Osteoblast (primary cell): Measurements from ENCODE around the gene CHP1. TPM values are rescaled to one million over a fixed set of nuclear protein-coding genes. Genes with fewer than 3 reads are reported as not detected.
"Not testable (repeated sequence)": the region's sequence is repeated elsewhere in the genome, so short reads cannot be mapped to it uniquely, and the experiment has no call there.

ENCODE experiments used
- DNase-seq: peaks from one replicate; pipeline ENCODE4 v3.0.0; 2011; ENCODE audit warnings: low spot score, mixed read lengths; ENCODE audit not compliant: insufficient read length; ENCODE audit errors: missing footprints
- H2AFZ ChIP-seq: 2 replicates; pipeline ENCODE4 v1.6.0; 2011; ENCODE audit warnings: mild to moderate bottlenecking, low read length
- H3K27ac ChIP-seq: 2 replicates; pipeline ENCODE4 v1.5.1; 2011; ENCODE audit warnings: mild to moderate bottlenecking, low read depth, low read length, moderate library complexity
- H3K27me3 ChIP-seq: 2 replicates; pipeline ENCODE4 v1.6.0; 2012; ENCODE audit warnings: mild to moderate bottlenecking, control low read depth, inconsistent platforms, low read length, moderate library complexity; ENCODE audit not compliant: insufficient read depth
- H3K36me3 ChIP-seq: 2 replicates; pipeline ENCODE4 v1.5.1; 2011; ENCODE audit warnings: mild to moderate bottlenecking, low read length, control low read depth, moderate library complexity; ENCODE audit not compliant: insufficient read depth
- H3K4me1 ChIP-seq: 2 replicates; pipeline ENCODE4 v1.5.1; 2011; ENCODE audit warnings: mild to moderate bottlenecking, low read length, control low read depth, moderate library complexity; ENCODE audit not compliant: insufficient read depth
- H3K4me2 ChIP-seq: 2 replicates; pipeline ENCODE4 v1.6.0; 2011; ENCODE audit warnings: mild to moderate bottlenecking, low read length; ENCODE audit not compliant: insufficient read depth
- H3K4me3 ChIP-seq: fragments of 200-600 bp; sonication (generic); 3 replicates; pipeline ENCODE4 v1.5.1; 2012; ENCODE audit warnings: mild to moderate bottlenecking, low read length, inconsistent platforms; ENCODE audit not compliant: insufficient read depth
- H3K79me2 ChIP-seq: 2 replicates; pipeline ENCODE4 v1.6.0; 2012; ENCODE audit warnings: mild to moderate bottlenecking, low read length, control low read depth, inconsistent platforms; ENCODE audit not compliant: insufficient read depth
- H3K9me3 ChIP-seq: 2 replicates; pipeline ENCODE4 v1.5.1; 2011; ENCODE audit warnings: low read depth, low read length, control low read depth
- H4K20me1 ChIP-seq: 2 replicates; pipeline ENCODE4 v1.6.0; 2012; ENCODE audit warnings: mild to moderate bottlenecking, low read length, control low read depth; ENCODE audit not compliant: insufficient read depth
- total RNA-seq: library from RNA; depleted of rRNA; stranded (reverse); fragments of >200 nt; gene quantifications from 2 replicates; pipeline ENCODE4 v1.2.3, GENCODE V29; 2012
- TF ChIP-seq, protein P1 (sequence below): IDR thresholded peaks from 2 replicates; pipeline ENCODE4 v1.5.1; 2011; ENCODE audit warnings: mild to moderate bottlenecking, low read depth, low read length, moderate library complexity; ENCODE audit errors: extremely low read depth

Gene CHP1
- total RNA-seq, 1 donor = 99.2 TPM

DNA sequence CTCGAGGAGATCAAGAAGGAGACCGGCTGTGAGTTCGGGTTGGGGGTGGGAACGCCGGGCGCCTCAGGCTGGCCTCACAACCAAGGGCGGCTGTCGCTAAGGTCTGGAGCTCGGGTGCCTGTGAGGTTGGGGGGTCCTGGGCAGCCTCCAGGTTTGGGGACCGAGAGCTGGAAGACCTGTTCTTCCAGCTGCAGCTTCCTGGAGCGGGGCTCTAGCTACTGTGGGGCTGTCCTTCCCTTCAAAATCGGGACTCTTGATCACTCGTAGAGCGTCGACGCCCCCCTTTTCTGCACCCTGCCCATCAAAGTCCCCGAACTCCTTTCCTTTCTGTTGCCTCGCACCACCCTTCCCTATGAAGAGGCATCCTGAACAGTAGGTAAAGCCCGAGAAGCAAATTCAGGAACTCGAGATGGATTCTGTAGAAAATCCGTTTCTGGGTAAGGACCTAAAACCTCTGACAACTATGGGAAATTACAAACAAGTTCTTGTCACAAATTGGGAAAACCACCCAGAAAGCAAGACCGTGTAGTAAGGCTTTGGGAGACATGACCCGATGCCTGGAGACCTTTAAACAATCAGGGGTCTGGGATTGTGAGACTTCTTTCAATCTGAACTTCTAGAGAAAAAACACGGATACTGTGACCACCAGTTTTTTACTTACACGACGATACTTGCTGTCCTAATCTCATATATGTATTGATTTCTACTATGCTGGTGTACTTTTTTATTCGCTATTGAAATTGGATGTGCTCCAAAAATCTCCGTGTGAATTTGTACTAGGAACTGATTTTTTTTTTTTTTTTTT, 556 bp downstream of the CHP1 start:
- peak; percentile 78 for DNase-seq
- peak overlapping the region; percentile 98 for H3K4me2 ChIP-seq
- H3K36me3 ChIP-seq = no peaks in the 10 kb centered on the region
- H2AFZ ChIP-seq = peak overlapping the region; percentile 95
- peaks cover 9% of the 10 kb centered on the region for H4K20me1 ChIP-seq
- H3K79me2 ChIP-seq = peaks cover 50% of the 10 kb centered on the region
- peaks cover 19% of the 10 kb centered on the region for H3K4me1 ChIP-seq
- H3K27ac ChIP-seq = peak overlapping the region; percentile 88
- peaks cover 8% of the 10 kb centered on the region for H3K27me3 ChIP-seq
- no peaks in the 10 kb centered on the region for H3K9me3 ChIP-seq
- TF ChIP-seq, protein P1, sequence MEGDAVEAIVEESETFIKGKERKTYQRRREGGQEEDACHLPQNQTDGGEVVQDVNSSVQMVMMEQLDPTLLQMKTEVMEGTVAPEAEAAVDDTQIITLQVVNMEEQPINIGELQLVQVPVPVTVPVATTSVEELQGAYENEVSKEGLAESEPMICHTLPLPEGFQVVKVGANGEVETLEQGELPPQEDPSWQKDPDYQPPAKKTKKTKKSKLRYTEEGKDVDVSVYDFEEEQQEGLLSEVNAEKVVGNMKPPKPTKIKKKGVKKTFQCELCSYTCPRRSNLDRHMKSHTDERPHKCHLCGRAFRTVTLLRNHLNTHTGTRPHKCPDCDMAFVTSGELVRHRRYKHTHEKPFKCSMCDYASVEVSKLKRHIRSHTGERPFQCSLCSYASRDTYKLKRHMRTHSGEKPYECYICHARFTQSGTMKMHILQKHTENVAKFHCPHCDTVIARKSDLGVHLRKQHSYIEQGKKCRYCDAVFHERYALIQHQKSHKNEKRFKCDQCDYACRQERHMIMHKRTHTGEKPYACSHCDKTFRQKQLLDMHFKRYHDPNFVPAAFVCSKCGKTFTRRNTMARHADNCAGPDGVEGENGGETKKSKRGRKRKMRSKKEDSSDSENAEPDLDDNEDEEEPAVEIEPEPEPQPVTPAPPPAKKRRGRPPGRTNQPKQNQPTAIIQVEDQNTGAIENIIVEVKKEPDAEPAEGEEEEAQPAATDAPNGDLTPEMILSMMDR = no peak
- peak overlapping the region; percentile 97 for H3K4me3 ChIP-seq

DNA sequence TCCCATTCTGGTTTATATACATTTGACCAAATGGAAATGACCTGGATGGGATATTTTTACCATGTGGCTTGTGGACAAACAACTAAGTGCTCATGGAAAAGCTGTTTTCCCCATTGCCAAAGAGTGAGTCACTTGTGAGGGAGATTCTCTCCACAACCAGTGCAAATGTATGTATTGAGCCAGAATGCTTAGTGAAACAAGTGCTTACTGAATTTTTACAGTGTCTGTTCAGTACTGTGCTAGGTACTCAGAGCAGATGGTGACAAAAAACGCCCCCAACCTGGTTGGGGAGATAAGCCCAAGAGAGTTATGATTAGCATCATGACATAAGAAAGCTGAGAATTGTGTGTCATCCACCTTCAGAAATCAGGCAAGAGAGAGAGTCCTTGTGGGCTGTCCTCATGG, 2.3 kb downstream of the CHP1 start:
- H3K9me3 ChIP-seq = no peaks in the 10 kb centered on the region
- peaks cover under 1% of the 10 kb centered on the region for H3K27me3 ChIP-seq
- H3K27ac ChIP-seq = peak overlapping the region; percentile 4
- DNase-seq = peak; percentile 88
- H4K20me1 ChIP-seq = peaks cover 9% of the 10 kb centered on the region
- peak overlapping the region; percentile 31 for H3K4me2 ChIP-seq
- H3K79me2 ChIP-seq = peaks cover 57% of the 10 kb centered on the region
- TF ChIP-seq, protein P1 = no peak
- H3K4me1 ChIP-seq = peaks cover 19% of the 10 kb centered on the region
- no peaks in the 10 kb centered on the region for H3K36me3 ChIP-seq
- no peak overlapping the region for H3K4me3 ChIP-seq
- H2AFZ ChIP-seq = no peak overlapping the region

GRCh38 chr15:41235228-41235627, 4.2 kb downstream of the CHP1 start:
- not testable (repeated sequence) for H3K4me3 ChIP-seq, H3K27ac ChIP-seq, H2AFZ ChIP-seq, H3K4me2 ChIP-seq, H3K27me3 ChIP-seq, DNase-seq, H4K20me1 ChIP-seq, H3K9me3 ChIP-seq, H3K36me3 ChIP-seq
- peaks cover 19% of the 10 kb centered on the region for H3K4me1 ChIP-seq
- peaks cover 61% of the 10 kb centered on the region for H3K79me2 ChIP-seq

DNA sequence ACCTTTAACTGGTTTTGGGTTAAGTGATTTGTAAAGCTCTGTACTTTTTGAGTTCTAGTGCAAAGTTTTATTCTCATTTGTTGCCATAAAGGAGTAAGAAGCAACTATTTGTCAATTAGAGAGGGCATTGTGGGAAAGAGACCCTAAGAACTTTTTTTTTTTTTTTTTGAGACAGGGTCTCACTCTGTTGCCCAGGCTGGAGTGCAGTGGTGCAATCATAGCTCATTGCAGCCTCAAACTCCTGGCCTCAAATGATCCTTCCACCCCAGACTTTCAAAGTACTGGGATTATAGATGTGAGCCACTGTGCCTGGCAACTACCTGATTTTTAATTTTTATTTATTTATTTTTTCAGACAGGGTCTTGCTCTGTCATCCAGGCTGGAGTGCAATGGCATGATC, 4.9 kb downstream of the CHP1 start:
- Histone ChIP-seq H3K4me2 (no peak overlapping the region), H3K27ac (no peak overlapping the region), H2AFZ (no peak overlapping the region), H3K4me3 (no peak overlapping the region), H3K36me3 (no peaks in the 10 kb centered on the region), H3K4me1 (peaks cover 19% of the 10 kb centered on the region), H3K79me2 (peaks cover 61% of the 10 kb centered on the region), H3K27me3 (no peaks in the 10 kb centered on the region), H3K9me3 (no peaks in the 10 kb centered on the region), H4K20me1 (peaks cover 9% of the 10 kb centered on the region)
- TF ChIP-seq, protein P1 = no peak
- peak; percentile 8 for DNase-seq
